Keratinocyte (primary cell): Measurements from ENCODE around the gene SLC22A3.

Source experiments
- CTCF ChIP-seq, 3 experiments: IDR thresholded peaks in 1 of 3; conservative IDR thresholded peaks in 1 of 3; optimal IDR thresholded peaks in 1 of 3; 2 replicates in 2 of 3; 3 replicates in 1 of 3; pipeline versions ENCODE3 to v1.5.1; 2011; ENCODE audit warnings: low read length in 3 of 3, mild to moderate bottlenecking in 3 of 3, moderate library complexity in 2 of 3, control low read depth in 1 of 3, inconsistent platforms in 1 of 3; ENCODE audit not compliant: insufficient read depth in 2 of 3; ENCODE audit errors: extremely low read depth in 1 of 3
- EZH2 ChIP-seq: IDR thresholded peaks from one replicate; pipeline ENCODE4 v1.6.1; 2012; ENCODE audit warnings: inconsistent platforms, mild to moderate bottlenecking, low read length, moderate library complexity

GRCh38 chr6:160477901-160478300, 129.7 kb downstream of the SLC22A3 start:
- TF ChIP-seq CTCF (optimal IDR thresholded peaks at IDR 0.05 in 1 of 3, IDR thresholded peaks at IDR 0.05 in 1 of 3, conservative IDR thresholded peaks at IDR 0.05 in 1 of 3; ENCODE audit: extremely low read depth in 1 of 3, insufficient read depth in 2 of 3, low read length in 3 of 3) (no peak), EZH2 (no peak)
